ENCODE measurements around the gene COPG1. TPM values are rescaled to one million over a fixed set of nuclear protein-coding genes. Genes with fewer than 3 reads are reported as not detected.

Gene COPG1
- total RNA-seq, 3 donors from 2014 or later (not counting 1 experiment from before 2014, with no cell fraction given) = 127 to 141 (median 135) TPM

- H3K36me3 ChIP-seq (ENCODE audit: control insufficient read depth, insufficient read depth, low read length) = no peaks in the 10 kb centered on the region
- peak overlapping the region; percentile 50 for H3K4me3 Mint-ChIP-seq
- DNase-seq (no peak), ATAC-seq (peak in 1 of 3 donors; percentile 2)
- H3K4me1 Mint-ChIP-seq = peaks cover 24 to 49% of the 10 kb centered on the region in 2 donors
- H3K27ac ChIP-seq (ENCODE audit: low read length) = no peak overlapping the region
- no peaks in the 10 kb centered on the region for H3K36me3 Mint-ChIP-seq
- H3K27me3 ChIP-seq (ENCODE audit: control insufficient read depth, insufficient read depth, low read length) = no peaks in the 10 kb centered on the region
- H3K4me1 ChIP-seq (ENCODE audit: control insufficient read depth, insufficient read depth, low read length) = peaks cover 27% of the 10 kb centered on the region
- intact Hi-C loops (cut with micrococcal nuclease) = no loop called here
- WGBS (ENCODE audit: insufficient coverage) = 95% methylated on average over 3 of the region's 3 CpGs
- peak overlapping the region; percentile 67 to 86 for H3K27ac Mint-ChIP-seq
- no peak overlapping the region for H3K4me3 ChIP-seq (ENCODE audit: low read length)
- TF ChIP-seq CTCF (IDR thresholded peaks at IDR 0.05) = no peak
- H3K27me3 Mint-ChIP-seq (ENCODE audit: low read depth in 2 of 2) = no peaks in the 10 kb centered on the region
- H3K9me3 ChIP-seq (ENCODE audit: control insufficient read depth, insufficient read depth, low read length) = no peaks in the 10 kb centered on the region
- H3K9me3 Mint-ChIP-seq = no peaks in the 10 kb centered on the region
These were observed 61.9 kb downstream of the COPG1 start for GRCh38 chr3:129311054-129311902.

GRCh38 chr3:129312021-129312639, 62.7 kb downstream of the COPG1 start:
- 44% methylated on average over 2 of the region's 2 CpGs for WGBS (ENCODE audit: insufficient coverage)
- Mint-ChIP-seq H3K36me3 (no peaks in the 10 kb centered on the region), H3K27ac (peak overlapping the region; percentile 18 to 86), H3K9me3 (no peaks in the 10 kb centered on the region), H3K4me3 (peak overlapping the region; percentile 50), H3K27me3 (ENCODE audit: low read depth in 2 of 2) (no peaks in the 10 kb centered on the region), H3K4me1 (peaks cover 24 to 51% of the 10 kb centered on the region in 2 donors)
- no peaks in the 10 kb centered on the region for H3K27me3 ChIP-seq (ENCODE audit: control insufficient read depth, insufficient read depth, low read length)
- no peak overlapping the region for H3K4me3 ChIP-seq (ENCODE audit: low read length)
- H3K4me1 ChIP-seq (ENCODE audit: control insufficient read depth, insufficient read depth, low read length) = peaks cover 33% of the 10 kb centered on the region
- ATAC-seq (peak; percentile 9 to 35 (median 31)), DNase-seq (peak; percentile 31 to 34)
- H3K27ac ChIP-seq (ENCODE audit: low read length) = no peak overlapping the region
- no peaks in the 10 kb centered on the region for H3K9me3 ChIP-seq (ENCODE audit: control insufficient read depth, insufficient read depth, low read length)
- no peak for TF ChIP-seq CTCF (IDR thresholded peaks at IDR 0.05)
- intact Hi-C loops (cut with micrococcal nuclease) = no loop called here
- no peaks in the 10 kb centered on the region for H3K36me3 ChIP-seq (ENCODE audit: control insufficient read depth, insufficient read depth, low read length)

- Histone ChIP-seq H3K4me3 (ENCODE audit: low read length) (no peak overlapping the region), H3K36me3 (ENCODE audit: control insufficient read depth, insufficient read depth, low read length) (no peaks in the 10 kb centered on the region), H3K4me1 (ENCODE audit: control insufficient read depth, insufficient read depth, low read length) (peaks cover 36% of the 10 kb centered on the region), H3K27me3 (ENCODE audit: control insufficient read depth, insufficient read depth, low read length) (no peaks in the 10 kb centered on the region), H3K27ac (ENCODE audit: low read length) (no peak overlapping the region), H3K9me3 (ENCODE audit: control insufficient read depth, insufficient read depth, low read length) (no peaks in the 10 kb centered on the region)
- Mint-ChIP-seq H3K9me3 (no peaks in the 10 kb centered on the region), H3K27ac (peak overlapping the region; percentile 18 to 86), H3K36me3 (no peaks in the 10 kb centered on the region), H3K4me3 (peak overlapping the region; percentile 11), H3K4me1 (peaks cover 24 to 56% of the 10 kb centered on the region in 2 donors), H3K27me3 (ENCODE audit: low read depth in 2 of 2) (no peaks in the 10 kb centered on the region)
- ATAC-seq (no peak), DNase-seq (peak in 1 of 2 donors; percentile 24)
- intact Hi-C loops (cut with micrococcal nuclease) = no loop called here
- no peak for TF ChIP-seq CTCF (IDR thresholded peaks at IDR 0.05)
These were observed 63.4 kb downstream of the COPG1 start for GRCh38 chr3:129312671-129313414.
